ENCODE results near the gene TBC1D10A. TPM values are rescaled to one million over a fixed set of nuclear protein-coding genes. Genes with fewer than 3 reads are reported as not detected.

Gene TBC1D10A
- total RNA-seq, 1 experiment from 2014 or later, result 8.4 TPM

- no peak overlapping the region for H3T11ph ChIP-seq (ENCODE audit: low read length)
- no peak overlapping the region for H4K5ac ChIP-seq (ENCODE audit: insufficient read length, low read depth, low read length)
- no peak overlapping the region for H3K14ac ChIP-seq (ENCODE audit: insufficient read depth, low read length)
- H3K9ac ChIP-seq (ENCODE audit: extremely low read depth, insufficient read length, low read length), result no peak overlapping the region
- no peaks in the 10 kb centered on the region for H3K27me3 Mint-ChIP-seq (ENCODE audit: low read depth)
- H3K23me2 ChIP-seq (ENCODE audit: insufficient read length, low read depth, low read length, poor library complexity, severe bottlenecking), result peaks cover 4% of the 10 kb centered on the region
- H3K27me3 ChIP-seq (ENCODE audit: insufficient read depth, low read length), result no peaks in the 10 kb centered on the region
- DNase-seq, result no peak
- peaks cover 0 to 2% (median 0%) of the 10 kb centered on the region in 3 experiments; a peak in 1 of 7 replicates for H3K36me3 Mint-ChIP-seq (ENCODE audit: insufficient read depth in 1 of 3, low read depth in 3 of 3)
- H2BK20ac ChIP-seq (ENCODE audit: low read depth, low read length, poor library complexity, severe bottlenecking), result no peak overlapping the region
- H3K18ac ChIP-seq (ENCODE audit: insufficient read length, low read depth, low read length), result no peak overlapping the region
- H2BK120ac ChIP-seq (ENCODE audit: low read depth, low read length, poor library complexity, severe bottlenecking), result no peak overlapping the region
- no peak overlapping the region for H3K23ac ChIP-seq (ENCODE audit: insufficient read length, low read depth, low read length)
- H3K4me1 ChIP-seq (ENCODE audit: insufficient read depth, low read length), result no peaks in the 10 kb centered on the region; the same call in 1 of the 2 replicates
- no peaks in the 10 kb centered on the region for H3K9me3 ChIP-seq (ENCODE audit: control insufficient read depth, low read depth, low read length)
- H2AFZ ChIP-seq (ENCODE audit: low read length), result no peak overlapping the region
- H3K4me1 Mint-ChIP-seq, result peaks cover 3 to 6% of the 10 kb centered on the region in 2 experiments
- H3K4ac ChIP-seq (ENCODE audit: low read depth, low read length), result no peak overlapping the region
- H3K27ac Mint-ChIP-seq, result peak overlapping the region in 2 of 3 experiments; percentile 55 to 59; a peak in 1 of 7 replicates
- H3K56ac ChIP-seq (ENCODE audit: insufficient read length, low read depth, low read length), result no peak overlapping the region
- H3K79me2 ChIP-seq (ENCODE audit: insufficient read depth, low read length), result no peaks in the 10 kb centered on the region
- no peak overlapping the region for H2BK5ac ChIP-seq (ENCODE audit: insufficient read length, low read length)
- no peaks in the 10 kb centered on the region for H3K9me3 Mint-ChIP-seq
- no peak overlapping the region for H2BK12ac ChIP-seq (ENCODE audit: insufficient read length, low read depth, low read length)
- no peak overlapping the region for H3K27ac ChIP-seq (ENCODE audit: insufficient read length, low read depth, low read length)
- no peak overlapping the region for H3K4me2 ChIP-seq (ENCODE audit: insufficient read depth, insufficient read length, low read length)
- H2BK15ac ChIP-seq (ENCODE audit: low read depth, low read length), result no peak overlapping the region
- TF ChIP-seq CTCF (conservative IDR thresholded peaks at IDR 0.05), result no peak
- no peak overlapping the region for H2AK5ac ChIP-seq (ENCODE audit: insufficient read length, low read length)
- H3K79me1 ChIP-seq (ENCODE audit: insufficient read depth, low read depth, low read length, poor library complexity, severe bottlenecking), result no peaks in the 10 kb centered on the region
- H4K8ac ChIP-seq (replicated peaks; ENCODE audit: insufficient read length, low read depth, low read length), result no peak overlapping the region
- no peaks in the 10 kb centered on the region for H4K20me1 ChIP-seq (ENCODE audit: control insufficient read depth, insufficient read depth, insufficient read length)
- H4K91ac ChIP-seq (ENCODE audit: insufficient read length, low read depth, low read length), result no peak overlapping the region
- no CpG with 5 or more reads among the region's 4 CpGs for WGBS (ENCODE audit: extremely low coverage, insufficient read length, low lambda C conversion rate)
- H3K4me3 Mint-ChIP-seq, result no peak overlapping the region; a peak in 1 of 5 replicates
Measured at GRCh38 chr22:30284666-30285065, 42.1 kb downstream of the TBC1D10A start.

Measured in H9 (cell line).